Hepatic stellate cell (primary cell): ENCODE data around the gene EEF1AKMT3.
"Not testable (repeated sequence)": the region's sequence is repeated elsewhere in the genome, so short reads cannot be mapped to it uniquely, and the experiment has no call there.

Experiments
- DNase-seq: peaks from one replicate; pipeline ENCODE4 v3.0.0; 2011; ENCODE audit warnings: low spot score

EEF1AKMT3 gene

GRCh38 chr12:57817990-57818331 lies 45.5 kb downstream of the EEF1AKMT3 start:
- not testable (repeated sequence) for DNase-seq

GRCh38 chr12:57820119-57820518 lies 47.7 kb downstream of the EEF1AKMT3 start:
- not testable (repeated sequence) for DNase-seq

GRCh38 chr12:57821015-57821414 lies 48.6 kb downstream of the EEF1AKMT3 start:
- DNase-seq = not testable (repeated sequence)

- no peak for DNase-seq
These were observed 49.2 kb downstream of the EEF1AKMT3 start for GRCh38 chr12:57821474-57822214.

GRCh38 chr12:57822392-57823130 lies 50.1 kb downstream of the EEF1AKMT3 start:
- DNase-seq = no peak

GRCh38 chr12:57823131-57823907 lies 50.9 kb downstream of the EEF1AKMT3 start:
- DNase-seq = no peak

GRCh38 chr12:57823908-57824640 lies 51.7 kb downstream of the EEF1AKMT3 start:
- DNase-seq = no peak

- no peak for DNase-seq
These were observed 53.0 kb downstream of the EEF1AKMT3 start for GRCh38 chr12:57825451-57825850.

GRCh38 chr12:57826400-57826799 lies 54.0 kb downstream of the EEF1AKMT3 start:
- DNase-seq = no peak

GRCh38 chr12:57826966-57827365 lies 54.6 kb downstream of the EEF1AKMT3 start:
- DNase-seq = no peak

- no peak for DNase-seq
These were observed 56.8 kb downstream of the EEF1AKMT3 start for GRCh38 chr12:57829025-57829777.

- no peak for DNase-seq
These were observed 58.0 kb downstream of the EEF1AKMT3 start for GRCh38 chr12:57830393-57830792.
